ENCODE measurements around the gene TSHB.

Gene TSHB

DNA sequence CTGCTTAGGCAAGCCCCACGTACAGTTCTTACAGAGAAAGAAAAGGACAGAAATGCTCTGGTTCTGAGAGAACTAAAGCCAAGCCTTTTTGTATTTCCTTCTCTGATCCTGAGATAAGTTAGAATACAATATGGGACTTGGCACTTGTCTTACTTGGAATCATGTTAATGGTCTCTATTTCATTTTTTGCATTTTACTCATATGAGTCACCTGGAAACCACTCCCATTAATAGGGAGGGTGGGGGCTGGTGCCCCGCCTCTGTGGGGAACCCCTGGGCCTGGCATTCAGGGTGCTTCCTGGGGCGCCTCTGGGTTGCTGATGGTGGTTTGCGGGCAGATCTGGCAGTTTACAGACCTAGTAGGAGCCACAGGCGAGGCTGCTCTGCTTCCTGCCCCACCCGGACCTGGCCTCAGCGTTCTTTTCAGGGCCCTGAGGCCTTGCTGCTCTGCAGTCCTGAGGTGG is 32.9 kb downstream of the TSHB start:
- DNase-seq, result no peak

- no peak for DNase-seq
These were observed 33.7 kb downstream of the TSHB start for GRCh38 chr1:115063228-115063901.

- no peak for DNase-seq
These were observed 34.8 kb downstream of the TSHB start for GRCh38 chr1:115064461-115064860.

- no peak for DNase-seq
These were observed 35.4 kb downstream of the TSHB start for GRCh38 chr1:115065021-115065420.

GRCh38 chr1:115067161-115067859 is 37.7 kb downstream of the TSHB start:
- no peak for DNase-seq

GRCh38 chr1:115068826-115069585 is 39.4 kb downstream of the TSHB start:
- DNase-seq, result no peak

DNA sequence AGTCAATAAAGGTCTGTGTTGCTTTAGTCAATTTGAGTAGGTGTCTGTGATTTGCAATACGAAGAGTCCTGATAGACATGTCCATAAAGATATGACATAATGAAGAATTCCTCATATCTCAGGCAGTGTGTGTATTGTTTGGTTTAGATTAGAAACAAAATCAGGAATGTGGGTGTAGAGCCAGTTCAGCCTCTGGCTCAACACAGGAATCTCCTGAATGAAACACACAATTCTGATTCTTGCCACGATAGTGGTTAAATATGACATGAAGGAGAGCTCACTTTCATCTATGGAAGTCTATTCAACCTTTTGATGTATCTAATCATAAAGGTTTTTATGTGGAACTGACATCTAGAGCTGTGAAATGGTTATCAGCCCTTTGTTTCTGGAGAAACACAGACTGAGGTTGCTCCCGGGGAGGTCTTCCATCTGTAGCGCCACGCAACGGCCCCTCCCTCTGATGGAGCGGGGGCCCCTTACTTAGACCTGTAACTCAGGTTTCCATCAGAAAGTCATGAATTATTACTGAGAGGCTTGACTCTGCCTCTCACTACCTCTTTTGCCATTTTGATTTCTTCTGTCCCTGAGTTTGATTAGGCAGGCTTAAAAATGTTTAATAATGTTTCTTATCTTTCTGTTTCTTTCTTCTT is 40.2 kb downstream of the TSHB start:
- no peak for DNase-seq

GRCh38 chr1:115071012-115071664 is 41.5 kb downstream of the TSHB start:
- DNase-seq, result no peak

DNA sequence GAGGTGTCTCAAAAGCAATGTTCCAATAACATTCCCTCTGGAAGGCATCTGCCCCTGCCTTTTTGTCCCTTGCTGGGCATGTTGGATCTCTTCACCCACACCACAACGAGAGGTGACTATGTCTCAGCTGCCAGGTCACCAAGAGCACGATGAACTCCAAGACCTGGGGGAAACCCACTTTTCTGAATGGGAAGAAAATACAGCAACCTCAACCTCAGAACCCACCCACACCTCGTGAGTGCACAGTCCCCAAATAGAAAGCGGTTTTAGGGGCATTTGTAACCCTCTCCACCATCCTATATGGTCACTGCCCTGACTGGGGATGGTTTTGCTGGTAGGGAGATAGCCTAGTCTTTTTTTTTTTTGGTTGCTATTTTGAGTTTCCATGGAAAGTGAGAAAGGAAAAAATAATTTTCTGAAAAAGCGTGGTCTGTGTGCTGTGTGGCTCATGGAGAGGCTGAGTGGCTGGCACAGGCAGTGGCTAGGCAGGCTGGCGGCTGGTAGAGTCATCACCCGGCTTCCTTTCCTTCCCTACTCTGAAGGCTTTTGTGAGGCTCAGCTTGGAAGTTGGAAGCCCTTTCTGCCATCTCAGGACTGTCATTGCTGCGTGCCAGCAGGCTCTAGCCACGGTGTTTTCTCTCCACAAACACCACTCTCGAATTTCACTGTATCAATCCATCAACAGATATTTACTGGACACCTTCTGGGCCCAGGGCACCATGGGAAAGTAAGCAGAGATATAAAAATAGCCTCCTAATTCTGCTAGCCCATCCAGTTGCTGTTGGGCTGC is 43.9 kb downstream of the TSHB start:
- DNase-seq, result no peak

DNA sequence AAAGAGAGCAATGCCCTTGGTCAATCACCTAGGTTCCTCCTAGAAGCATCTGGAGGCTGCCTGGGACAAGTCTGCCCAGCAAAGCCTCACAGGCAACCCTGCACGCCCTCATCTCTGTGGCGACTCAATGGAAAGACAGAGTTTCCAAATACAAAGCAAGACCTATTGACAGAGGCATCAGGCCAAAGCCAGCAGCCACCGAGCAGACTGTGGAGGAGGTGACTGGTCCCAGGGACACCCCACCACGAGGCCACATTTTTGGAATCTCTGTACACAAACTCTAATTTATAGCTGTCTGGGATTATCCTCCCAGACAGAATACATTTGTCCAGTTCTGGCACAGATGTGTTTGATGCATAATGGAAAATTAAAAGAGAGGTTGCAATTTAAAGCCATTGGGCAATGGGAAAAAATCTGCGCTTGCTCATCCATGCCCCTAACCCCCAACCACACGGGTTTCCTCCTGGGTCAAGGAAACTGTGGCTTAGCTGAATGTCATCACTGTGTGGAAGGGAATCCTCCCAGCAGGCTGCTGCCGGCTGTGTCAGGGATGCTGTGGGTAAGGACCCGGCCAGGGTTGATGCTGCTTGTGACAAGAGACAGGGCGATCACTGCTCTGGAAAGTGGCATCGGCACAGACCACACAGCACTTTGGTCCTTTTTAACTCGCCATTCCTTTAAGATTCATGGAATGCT is 45.4 kb downstream of the TSHB start:
- no peak for DNase-seq

DNA sequence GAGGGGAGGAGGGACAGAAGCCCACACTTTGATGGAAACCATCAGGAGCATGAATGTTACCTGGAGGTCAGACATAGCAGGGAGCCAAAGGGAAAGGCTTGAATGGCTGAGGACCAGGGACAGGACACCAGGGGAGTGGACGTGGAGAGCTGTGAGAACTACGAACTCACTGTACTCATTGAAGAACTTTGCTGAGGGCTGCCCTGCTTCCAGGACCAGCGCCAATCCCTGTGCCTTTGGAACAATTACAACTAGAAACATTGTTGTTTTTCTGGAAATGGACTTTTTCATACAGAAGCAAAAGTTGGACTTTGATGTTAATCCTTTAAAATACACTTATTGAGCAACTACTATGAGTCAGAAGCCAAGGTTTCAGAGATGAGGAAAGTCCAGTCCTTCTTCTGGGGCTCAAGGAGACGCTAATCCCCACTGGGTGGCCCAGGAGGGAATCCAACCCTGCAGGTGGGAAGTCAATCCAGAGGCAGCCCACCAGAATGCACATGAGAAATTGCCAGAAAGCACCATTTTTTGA is 46.8 kb downstream of the TSHB start:
- no peak for DNase-seq

DNA sequence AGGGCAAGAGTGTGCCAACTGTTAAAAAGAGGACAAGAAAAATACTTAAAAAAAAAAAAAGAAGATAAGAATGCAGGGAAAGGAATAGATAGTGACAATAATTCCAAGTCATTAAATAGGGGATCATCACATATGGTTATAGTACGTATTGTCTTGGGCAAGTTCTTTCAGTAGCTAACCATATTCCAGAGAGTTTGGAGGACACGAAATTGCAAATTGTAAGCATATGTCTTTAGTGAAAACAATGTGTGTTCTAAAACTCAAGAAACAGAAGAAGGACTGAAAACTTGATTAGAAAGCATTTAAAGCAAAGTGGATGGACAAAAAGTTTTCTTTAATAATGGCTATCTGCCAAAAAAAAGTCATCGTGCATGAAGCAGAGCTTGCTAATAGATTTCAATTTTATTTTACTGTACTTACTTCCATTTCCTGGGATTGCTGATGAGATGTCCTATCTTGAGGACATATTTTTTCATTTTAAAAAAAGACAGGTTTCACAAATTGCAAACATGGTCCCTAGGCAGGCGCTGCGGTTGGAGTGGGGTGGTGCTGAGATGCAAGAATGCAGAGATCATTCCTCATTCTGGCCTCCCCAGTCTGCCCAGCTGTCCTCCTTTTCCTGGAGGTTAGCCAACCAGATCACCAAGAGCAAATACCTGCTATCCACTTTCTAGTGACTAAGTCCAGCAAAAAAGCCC is 47.8 kb downstream of the TSHB start:
- no peak for DNase-seq

DNA sequence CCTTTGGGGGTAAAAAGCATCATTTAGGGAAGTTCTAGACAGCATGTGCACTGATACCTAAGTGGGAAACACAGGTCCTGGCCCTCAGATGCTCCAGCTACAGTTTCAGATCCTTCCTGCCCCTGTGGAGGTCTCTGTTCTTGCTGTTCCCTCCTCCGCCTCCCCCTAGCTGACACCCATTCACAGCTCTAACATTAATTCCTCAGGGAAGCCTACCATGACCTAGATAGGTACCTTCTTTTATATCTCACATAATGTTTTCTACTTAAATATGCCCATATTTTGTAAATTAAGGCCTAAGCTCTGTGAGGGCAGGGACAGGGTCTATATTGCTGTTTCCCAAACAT is 48.3 kb downstream of the TSHB start:
- DNase-seq, result no peak

DNA sequence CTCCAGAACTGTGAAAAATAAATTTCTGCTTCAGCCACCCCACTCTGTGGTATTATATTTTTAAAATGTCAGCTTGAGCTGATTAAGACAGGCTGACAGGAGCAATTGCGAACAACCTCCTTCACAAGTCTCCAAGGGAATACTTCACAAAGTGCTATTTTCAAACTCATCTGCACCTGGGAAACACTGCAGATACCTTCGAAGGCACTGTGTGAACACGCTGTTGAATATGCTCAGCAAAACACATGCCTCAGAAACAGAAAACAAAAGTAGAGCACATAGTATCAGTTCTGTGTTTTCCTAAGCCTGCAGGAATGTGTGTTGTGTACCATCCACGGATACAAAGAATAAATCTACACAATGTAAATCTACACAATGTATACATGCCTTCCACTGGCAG is 49.1 kb downstream of the TSHB start:
- DNase-seq, result no peak

DNA sequence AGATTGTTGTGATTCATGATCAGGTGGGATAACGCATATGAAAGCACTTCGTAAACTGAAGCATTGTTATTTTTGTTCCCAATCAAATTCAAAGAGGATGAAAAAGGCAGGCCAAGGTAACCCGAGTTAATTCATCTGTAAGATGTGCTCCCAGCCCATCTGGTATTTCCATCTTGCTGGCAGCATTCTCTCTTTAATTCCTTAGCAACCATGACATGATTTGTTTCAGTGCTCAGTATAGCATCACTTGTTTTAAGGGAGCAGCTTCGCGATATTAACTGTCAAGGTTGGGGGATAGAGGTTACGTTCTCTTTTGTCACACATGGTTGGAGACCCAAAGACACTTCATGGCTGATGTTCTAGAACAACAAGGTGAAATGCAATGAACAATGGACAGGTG is 53.3 kb downstream of the TSHB start:
- DNase-seq, result no peak
